Bladder microvascular endothelial cell (primary cell): Measurements from ENCODE around the gene LSM5. TPM values are rescaled to one million over a fixed set of nuclear protein-coding genes. Genes with fewer than 3 reads are reported as not detected.

Experiments
- total RNA-seq: library from RNA; depleted of rRNA; stranded (reverse); fragments of >200 nt; gene quantifications from 2 replicates; pipeline ENCODE4 v1.2.3, GENCODE V29; 2014

LSM5 gene
- 18.6 and 19.8 TPM in 2 replicates for total RNA-seq

GRCh38 chr7:32490127-32490796, at the start of gene LSM5:
TSS of gene LSM5 (minus strand) at chr7:32490380. CDS start at chr7:32490365, 15 bp downstream.

GRCh38 chr7:32495298-32496051, 5.3 kb upstream of the LSM5 start, which contains the start of gene AVL9:
TSS of gene AVL9 (plus strand) at chr7:32495489. CDS start at chr7:32495710, 221 bp downstream.

Other genes with a start within 250 kb of the LSM5 start
- 27.2 and 42.3 TPM in 2 replicates for gene AVL9, start 5.1 kb upstream of the LSM5 start, total RNA-seq